Smooth muscle cell (in vitro differentiated cells): Measurements from ENCODE around the gene DERA. TPM values are rescaled to one million over a fixed set of nuclear protein-coding genes. Genes with fewer than 3 reads are reported as not detected.

Source experiments
- DNase-seq: peaks from one replicate; lab custom pipeline; 2025; ENCODE audit not compliant: unreplicated experiment; lab: John Stamatoyannopoulos, UW
- H2AFZ ChIP-seq: fragments of 200-600 bp; sonication (generic); 2 replicates; pipeline ENCODE4 v1.6.0; 2016; ENCODE audit warnings: antibody characterized with exemption, low read depth, mild to moderate bottlenecking
- H3F3A ChIP-seq: fragments of 200-600 bp; sonication (generic); 2 replicates; pipeline ENCODE4 v1.6.0; 2017; ENCODE audit warnings: antibody characterized with exemption, low read depth
- H3K27ac ChIP-seq: fragments of 200-600 bp; sonication (generic); 2 replicates; pipeline ENCODE4 v1.5.1; 2016; ENCODE audit warnings: low read depth, mild to moderate bottlenecking
- H3K27me3 ChIP-seq: fragments of 200-600 bp; sonication (generic); 2 replicates; pipeline ENCODE4 v1.6.1; 2016; ENCODE audit warnings: low read depth, mild to moderate bottlenecking
- H3K36me3 ChIP-seq: fragments of 200-600 bp; sonication (generic); 2 replicates; pipeline ENCODE4 v1.5.1; 2016; ENCODE audit warnings: low read depth
- H3K4me1 ChIP-seq: fragments of 200-600 bp; sonication (generic); 2 replicates; pipeline ENCODE4 v1.5.1; 2016; ENCODE audit warnings: low read depth
- H3K4me2 ChIP-seq: fragments of 200-600 bp; sonication (generic); 2 replicates; pipeline ENCODE4 v1.6.0; 2016; ENCODE audit warnings: mild to moderate bottlenecking
- H3K4me3 ChIP-seq: fragments of 200-600 bp; sonication (generic); 2 replicates; pipeline ENCODE4 v1.5.1; 2016; ENCODE audit warnings: mild to moderate bottlenecking
- H3K79me2 ChIP-seq: fragments of 200-600 bp; sonication (generic); 2 replicates; pipeline ENCODE4 v1.6.0; 2016; ENCODE audit warnings: low read depth, mild to moderate bottlenecking
- H3K9ac ChIP-seq: fragments of 200-600 bp; sonication (generic); 2 replicates; pipeline ENCODE4 v1.6.0; 2016; ENCODE audit warnings: low read depth
- H3K9me3 ChIP-seq: fragments of 200-600 bp; sonication (generic); replicated peaks from 2 replicates; pipeline ENCODE4 v1.5.1; 2016; ENCODE audit warnings: low read depth
- H4K20me1 ChIP-seq: fragments of 200-600 bp; sonication (generic); 2 replicates; pipeline ENCODE4 v1.6.0; 2016; ENCODE audit warnings: low read depth
- WGBS: methylation state at CpG from one replicate; pipeline ENCODE4 v1.1.7; 2016; ENCODE audit warnings: low lambda C conversion rate; 5-methylcytosine and 5-hydroxymethylcytosine counted together
- polyA plus RNA-seq: library from polyadenylated mRNA; unstranded; fragments of >200 nt; fragmentation: Nextera tagmentation; extraction: Ambion mirVana; gene quantifications from 2 replicates; pipeline ENCODE4 v1.2.1, GENCODE V29; 2016
- total RNA-seq: library from RNA; depleted of rRNA; stranded (reverse); fragments of >200 nt; gene quantifications from 2 replicates; pipeline ENCODE4 v1.2.3, GENCODE V29; 2014
- TF ChIP-seq, protein P1 (sequence below): fragments of 200-600 bp; sonication (generic); IDR thresholded peaks from 2 replicates; pipeline ENCODE4 v1.5.1; 2017; ENCODE audit warnings: borderline replicate concordance, mild to moderate bottlenecking, antibody characterized with exemption; ENCODE audit not compliant: insufficient read depth, poor library complexity, severe bottlenecking

Gene DERA
- total and polyA plus RNA-seq, 2 experiments from 2014 or later = 23.3 to 35.1 TPM

DNA sequence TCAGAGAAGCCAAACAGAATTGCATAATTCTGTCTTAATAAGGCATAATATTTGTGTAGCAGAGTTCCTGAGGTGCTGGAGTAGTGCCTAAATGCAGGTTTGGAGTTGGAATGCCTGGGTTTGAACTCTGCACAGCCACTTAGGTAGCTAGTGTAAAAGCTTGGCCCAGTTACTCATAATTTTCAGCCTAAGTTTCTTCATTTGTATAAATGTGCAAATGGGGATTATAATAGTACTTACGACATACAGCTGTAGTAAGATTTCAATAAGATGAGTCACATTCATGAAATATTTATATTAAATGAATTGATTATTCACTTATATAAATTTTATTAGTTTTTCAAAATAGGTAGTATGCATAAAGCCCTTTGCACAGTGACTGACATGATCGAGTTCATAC lies 175.8 kb downstream of the DERA start:
- 95% methylated on average over 2 of the region's 2 CpGs for WGBS

More for the DNA sequence above, 175.8 kb downstream of the DERA start:
- H3K36me3 ChIP-seq = no peaks in the 10 kb centered on the region
- no peaks in the 10 kb centered on the region for H3K27me3 ChIP-seq
- no peaks in the 10 kb centered on the region for H3F3A ChIP-seq
- no peak overlapping the region for H3K4me3 ChIP-seq
- H3K27ac ChIP-seq = no peak overlapping the region
- H3K9me3 ChIP-seq = no peaks in the 10 kb centered on the region
- no peak overlapping the region for H3K9ac ChIP-seq
- no peaks in the 10 kb centered on the region for H4K20me1 ChIP-seq
- TF ChIP-seq, protein P1, sequence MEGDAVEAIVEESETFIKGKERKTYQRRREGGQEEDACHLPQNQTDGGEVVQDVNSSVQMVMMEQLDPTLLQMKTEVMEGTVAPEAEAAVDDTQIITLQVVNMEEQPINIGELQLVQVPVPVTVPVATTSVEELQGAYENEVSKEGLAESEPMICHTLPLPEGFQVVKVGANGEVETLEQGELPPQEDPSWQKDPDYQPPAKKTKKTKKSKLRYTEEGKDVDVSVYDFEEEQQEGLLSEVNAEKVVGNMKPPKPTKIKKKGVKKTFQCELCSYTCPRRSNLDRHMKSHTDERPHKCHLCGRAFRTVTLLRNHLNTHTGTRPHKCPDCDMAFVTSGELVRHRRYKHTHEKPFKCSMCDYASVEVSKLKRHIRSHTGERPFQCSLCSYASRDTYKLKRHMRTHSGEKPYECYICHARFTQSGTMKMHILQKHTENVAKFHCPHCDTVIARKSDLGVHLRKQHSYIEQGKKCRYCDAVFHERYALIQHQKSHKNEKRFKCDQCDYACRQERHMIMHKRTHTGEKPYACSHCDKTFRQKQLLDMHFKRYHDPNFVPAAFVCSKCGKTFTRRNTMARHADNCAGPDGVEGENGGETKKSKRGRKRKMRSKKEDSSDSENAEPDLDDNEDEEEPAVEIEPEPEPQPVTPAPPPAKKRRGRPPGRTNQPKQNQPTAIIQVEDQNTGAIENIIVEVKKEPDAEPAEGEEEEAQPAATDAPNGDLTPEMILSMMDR = no peak
- H3K4me2 ChIP-seq = no peak overlapping the region
- H3K79me2 ChIP-seq = no peaks in the 10 kb centered on the region
- no peaks in the 10 kb centered on the region for H3K4me1 ChIP-seq
- no peak overlapping the region for H2AFZ ChIP-seq
- no peak for DNase-seq

Other genes starting within 250 kb of the DERA start
- 44.1 and 68.3 TPM in 2 replicates for gene EPS8, start 121.9 kb upstream of the DERA start, total RNA-seq
- gene EPS8, start 121.9 kb upstream of the DERA start, polyA plus RNA-seq = 22.9 and 27.5 TPM in 2 replicates
- 172 and 187 TPM in 2 replicates for gene STRAP, start 28.9 kb upstream of the DERA start, total RNA-seq
- 225 and 241 TPM in 2 replicates for gene STRAP, start 28.9 kb upstream of the DERA start, polyA plus RNA-seq